Panc1 (cell line): ENCODE measurements around the gene ZNF791. TPM values are rescaled to one million over a fixed set of nuclear protein-coding genes. Genes with fewer than 3 reads are reported as not detected.

Experiments used
- ATAC-seq: fragments of 200-7000 bp; cut with Tn5 transposase; 2 replicates; pipeline ENCODE4 v1.9.1; 2020; ENCODE audit warnings: mild to moderate bottlenecking, moderate library complexity
- BruUV-seq: library from RNA; stranded (reverse); fragments of 400-500 nt; replicated peaks from 2 replicates; lab custom pipeline; 2021; lab: Mats Ljungman, UMichigan
- CTCF ChIA-PET: fragments of 300-600 bp; sonication (Branson Sonifier 250); formaldehyde crosslinking; loops from one replicate; lab custom pipeline; 2022; ENCODE audit warnings: antibody characterized with exemption; lab: Charles Lee
- POLR2A ChIA-PET: fragments of 300-600 bp; sonication (Branson Sonifier 250); formaldehyde crosslinking; loops from one replicate; lab custom pipeline; 2022; ENCODE audit warnings: antibody characterized with exemption; lab: Charles Lee
- DNase-seq: peaks from one replicate; pipeline ENCODE4 v3.0.0-alpha.2; 2010; ENCODE audit warnings: low read depth, low spot score
- H3K27ac ChIP-seq: 2 replicates; pipeline ENCODE4 v1.5.1; 2011; ENCODE audit warnings: mild to moderate bottlenecking, low read length, inconsistent platforms
- H3K27me3 ChIP-seq: fragments of 200-500 bp; sonication (Bioruptor generic); 2 replicates; pipeline ENCODE4 v1.6.0; 2014; ENCODE audit warnings: low read length, inconsistent platforms; ENCODE audit not compliant: control insufficient read depth, insufficient read depth
- H3K36me3 ChIP-seq: fragments of 200-500 bp; sonication (Bioruptor generic); 2 replicates; pipeline ENCODE4 v1.5.1; 2014; ENCODE audit warnings: inconsistent platforms, mild to moderate bottlenecking, low read length, moderate library complexity; ENCODE audit not compliant: control insufficient read depth, insufficient read depth
- H3K4me1 ChIP-seq: 2 replicates; pipeline ENCODE4 v1.5.1; 2011; ENCODE audit warnings: inconsistent platforms, mild to moderate bottlenecking, low read length, moderate library complexity; ENCODE audit not compliant: control insufficient read depth, insufficient read depth
- H3K4me3 ChIP-seq, 2 experiments: 2 replicates each; pipeline ENCODE4 v1.5.1; 2011 to 2012; ENCODE audit warnings: low read depth in 2 of 2, low read length in 2 of 2, mild to moderate bottlenecking in 2 of 2, inconsistent platforms in 1 of 2, moderate library complexity in 1 of 2
- H3K9me3 ChIP-seq: fragments of 200-500 bp; sonication (Bioruptor generic); 2 replicates; pipeline ENCODE4 v1.5.1; 2014; ENCODE audit warnings: low read depth, mild to moderate bottlenecking, inconsistent platforms, low read length, moderate library complexity; ENCODE audit not compliant: control insufficient read depth, insufficient read depth
- CTCF ChIP-seq: fragments of 450-650 bp; IDR thresholded peaks from 2 replicates; pipeline ENCODE4 v1.5.1; 2017; ENCODE audit warnings: mild to moderate bottlenecking
- POLR2AphosphoS5 ChIP-seq: IDR thresholded peaks from 2 replicates; pipeline ENCODE4 v1.6.1; 2012; ENCODE audit warnings: mild to moderate bottlenecking, low read depth, low read length, moderate library complexity
- REST ChIP-seq, 2 experiments: IDR thresholded peaks; 2 replicates each; pipeline ENCODE4 v1.6.1; 2011 to 2012; ENCODE audit warnings: low read depth in 2 of 2, control low read depth in 1 of 2, low read length in 1 of 2, mild to moderate bottlenecking in 1 of 2, moderate library complexity in 1 of 2; ENCODE audit not compliant: insufficient read depth in 1 of 2
- SIN3A ChIP-seq: IDR thresholded peaks from 2 replicates; pipeline ENCODE4 v1.6.1; 2012; ENCODE audit warnings: low read depth, mild to moderate bottlenecking, low read length, moderate library complexity, borderline replicate concordance; ENCODE audit not compliant: insufficient read depth
- TCF7L2 ChIP-seq: IDR thresholded peaks from 2 replicates; pipeline ENCODE4 v1.6.1; 2011; ENCODE audit warnings: mild to moderate bottlenecking, low read depth, low read length, inconsistent platforms
- in situ Hi-C: cut with HindIII; loops from 2 replicates; pipeline ENCODE4 v1.10.0; 2016; ENCODE audit warnings: low sequenced_read_pairs, low pct_unique_long_range_greater_than_20kb
- intact Hi-C: fragments of 100-400 bp; cut with micrococcal nuclease; formaldehyde crosslinking; loops from one replicate; pipeline ENCODE4 v1.10.0; 2022; ENCODE audit not compliant: unreplicated experiment
- total RNA-seq: library from RNA; stranded (reverse); gene quantifications from one replicate; pipeline ENCODE4 v1.2.1, GENCODE V29; 2021; ENCODE audit not compliant: unreplicated experiment

The ZNF791 gene
- total RNA-seq, 1 experiment from 2014 or later, result 19.0 TPM

- ChIA-PET POLR2A (no interaction called here), CTCF (no interaction called here)
- intact Hi-C loops, result no loop called here
- no peaks in the 10 kb centered on the region for H3K27me3 ChIP-seq
- in situ Hi-C loops, result no loop called here
- TF ChIP-seq CTCF (no peak), POLR2AphosphoS5 (no peak), REST (IDR thresholded peaks at IDR 0.05; ENCODE audit: insufficient read depth in 1 of 2, low read depth in 2 of 2, low read length in 1 of 2) (no peak), SIN3A (no peak), TCF7L2 (no peak)
- no peak overlapping the region for H3K4me3 ChIP-seq
- no peak overlapping the region for H3K27ac ChIP-seq
- DNase-seq, result no peak
- no TSS peak for BruUV-seq
- ATAC-seq, result no peak
- peaks cover 8% of the 10 kb centered on the region for H3K4me1 ChIP-seq
- H3K9me3 ChIP-seq, result no peaks in the 10 kb centered on the region
- H3K36me3 ChIP-seq, result peaks cover 5% of the 10 kb centered on the region; the same call in 1 of the 2 replicates
These were observed 3.1 kb upstream of the ZNF791 start for GRCh38 chr19:12607631-12608030.

DNA sequence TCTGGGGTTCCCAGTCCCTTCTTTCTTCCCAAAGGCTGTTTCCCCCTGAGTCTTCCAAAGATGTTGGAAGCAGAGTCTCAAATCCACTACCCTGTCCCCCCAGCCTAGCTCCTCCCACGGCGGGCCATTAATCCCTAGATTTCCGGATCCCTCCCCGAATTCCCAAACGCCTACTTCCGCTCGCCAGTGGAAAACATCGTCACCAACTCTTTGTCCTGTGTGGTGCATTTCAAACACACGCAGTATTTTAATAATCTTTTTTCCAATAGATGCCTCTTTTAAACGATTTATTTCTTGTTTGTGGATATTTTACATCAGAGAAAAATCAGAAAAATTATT is 610 bp downstream of the ZNF791 start:
- no peak for TF ChIP-seq REST (IDR thresholded peaks at IDR 0.05; ENCODE audit: insufficient read depth in 1 of 2, low read depth in 2 of 2, low read length in 1 of 2)
- TF ChIP-seq CTCF, result no peak
- no peak for TF ChIP-seq SIN3A
- no peak for TF ChIP-seq POLR2AphosphoS5
- TF ChIP-seq TCF7L2, result no peak
- peak overlapping the region; percentile 90 for H3K27ac ChIP-seq
- CTCF ChIA-PET, result no interaction called here
- intact Hi-C loops (no loop called here), in situ Hi-C loops (no loop called here)
- H3K36me3 ChIP-seq, result peaks cover 5% of the 10 kb centered on the region; the same call in 1 of the 2 replicates
- peaks cover 8% of the 10 kb centered on the region for H3K4me1 ChIP-seq
- peak; percentile 85 for ATAC-seq
- BruUV-seq, result no TSS peak
- POLR2A ChIA-PET, result interaction anchor here (0.5 to 0.9 kb wide), 2 partner anchors 20 to 116 kb away, joined by 4 to 5 read pairs; no protein-coding TSS in a partner anchor
- H3K4me3 ChIP-seq, result peak overlapping the region; percentile 83 to 97
- H3K27me3 ChIP-seq, result no peaks in the 10 kb centered on the region
- H3K9me3 ChIP-seq, result no peaks in the 10 kb centered on the region; the same call in 1 of the 2 replicates
- DNase-seq, result no peak
